Stomach (tissue), 4 donors: ENCODE results near the gene LAMP1.

Experiments
- CTCF ChIP-seq, 7 experiments: fragments of 450-650 bp in 4 of 7; fragments of 200-600 bp in 3 of 7; sonication (generic) in 3 of 7; IDR thresholded peaks; one replicate each; pipeline ENCODE4 v1.5.1; 2016 to 2019; ENCODE audit warnings: antibody characterized with exemption in 7 of 7, control low read depth in 2 of 7, mild to moderate bottlenecking in 1 of 7
- EP300 ChIP-seq: sonication (generic); formaldehyde crosslinking; IDR thresholded peaks from one replicate; pipeline ENCODE4 v1.6.1; 2017; ENCODE audit warnings: antibody characterized with exemption
- POLR2AphosphoS5 ChIP-seq, 3 donors: sonication (generic); formaldehyde crosslinking; IDR thresholded peaks; one replicate each; pipeline ENCODE4 v1.6.1; 2016; ENCODE audit warnings: antibody characterized with exemption in 3 of 3

GRCh38 chr13:113272031-113272430 is 25.0 kb upstream of the LAMP1 start:
- TF ChIP-seq EP300 = no peak
- no peak for TF ChIP-seq CTCF (IDR thresholded peaks at IDR 0.05)
- no peak for TF ChIP-seq POLR2AphosphoS5 (IDR thresholded peaks at IDR 0.05)
